GM19463 (cell line): Measurements from ENCODE around the gene IGIP.

ENCODE experiments used
- ATAC-seq: cut with Tn5 transposase; IDR thresholded peaks from one replicate; pipeline ENCODE4 v1.9.1; 2021; ENCODE audit warnings: mild to moderate bottlenecking, moderate library complexity; ENCODE audit not compliant: unreplicated experiment

Gene IGIP

GRCh38 chr5:140162275-140162674 lies 36.5 kb downstream of the IGIP start:
- no peak for ATAC-seq

- ATAC-seq, result no peak
These were observed 37.0 kb downstream of the IGIP start for GRCh38 chr5:140162781-140163180.

GRCh38 chr5:140165101-140165922 lies 39.6 kb downstream of the IGIP start:
- ATAC-seq, result no peak

- no peak for ATAC-seq
These were observed 40.2 kb downstream of the IGIP start for GRCh38 chr5:140165923-140166270.

GRCh38 chr5:140166911-140167310 lies 41.2 kb downstream of the IGIP start:
- ATAC-seq, result no peak

- ATAC-seq, result no peak
These were observed 42.6 kb downstream of the IGIP start for GRCh38 chr5:140168371-140168770.

GRCh38 chr5:140169410-140169809 lies 43.7 kb downstream of the IGIP start:
- no peak for ATAC-seq

GRCh38 chr5:140172483-140172882 lies 46.7 kb downstream of the IGIP start:
- no peak for ATAC-seq

GRCh38 chr5:140174014-140174413 lies 48.3 kb downstream of the IGIP start:
- no peak for ATAC-seq

- ATAC-seq, result peak; percentile 84
These were observed 49.0 kb downstream of the IGIP start, which contains the start of gene CYSTM1 for GRCh38 chr5:140174465-140175366. TSS of gene CYSTM1 (plus strand) at chr5:140175188. CDS start at chr5:140194466, 19,278 bp downstream.

- ATAC-seq, result peak; percentile 39
These were observed 49.8 kb downstream of the IGIP start for GRCh38 chr5:140175367-140176030.

GRCh38 chr5:140176031-140176387 lies 50.3 kb downstream of the IGIP start:
- ATAC-seq, result no peak

GRCh38 chr5:140178086-140178410 lies 52.3 kb downstream of the IGIP start:
- no peak for ATAC-seq

GRCh38 chr5:140178482-140179116 lies 52.9 kb downstream of the IGIP start:
- ATAC-seq, result no peak
